Neural crest cell (in vitro differentiated cells): Measurements from ENCODE around the gene HEBP1. TPM values are rescaled to one million over a fixed set of nuclear protein-coding genes. Genes with fewer than 3 reads are reported as not detected.

ENCODE experiments used
- DNase-seq: peaks from one replicate; pipeline ENCODE4 v3.0.0; 2021; ENCODE audit warnings: low read depth, mixed read lengths, low spot score
- H3K27ac Mint-ChIP-seq: one replicate; pipeline ENCODE4 v1.8.0; 2021; ENCODE audit warnings: mild to moderate bottlenecking, mixed read lengths; ENCODE audit not compliant: unreplicated experiment
- H3K27me3 Mint-ChIP-seq: 2 replicates; pipeline ENCODE4 v1.8.0; 2021; ENCODE audit warnings: low read depth, mild to moderate bottlenecking, mixed read lengths
- H3K36me3 Mint-ChIP-seq: 2 replicates; pipeline ENCODE4 v1.8.0; 2021; ENCODE audit warnings: low read depth, mild to moderate bottlenecking, mixed read lengths
- H3K4me1 Mint-ChIP-seq: 2 replicates; pipeline ENCODE4 v1.8.0; 2021; ENCODE audit warnings: mixed read lengths
- H3K4me3 Mint-ChIP-seq: one replicate; pipeline ENCODE4 v1.8.0; 2021; ENCODE audit warnings: mild to moderate bottlenecking, mixed read lengths
- H3K9me3 Mint-ChIP-seq: 2 replicates; pipeline ENCODE4 v1.8.0; 2021; ENCODE audit warnings: mixed read lengths
- CTCF ChIP-seq: fragments of 200-600 bp; sonication (generic); conservative IDR thresholded peaks from 2 replicates; pipeline ENCODE4 v1.5.0; 2021; ENCODE audit warnings: antibody characterized with exemption, mild to moderate bottlenecking
- total RNA-seq: library from RNA; stranded (reverse); gene quantifications from 2 replicates; pipeline ENCODE4 v1.2.1, GENCODE V29; 2021

HEBP1 gene
- total RNA-seq, 1 donor from 2014 or later, result 23.6 TPM

DNA sequence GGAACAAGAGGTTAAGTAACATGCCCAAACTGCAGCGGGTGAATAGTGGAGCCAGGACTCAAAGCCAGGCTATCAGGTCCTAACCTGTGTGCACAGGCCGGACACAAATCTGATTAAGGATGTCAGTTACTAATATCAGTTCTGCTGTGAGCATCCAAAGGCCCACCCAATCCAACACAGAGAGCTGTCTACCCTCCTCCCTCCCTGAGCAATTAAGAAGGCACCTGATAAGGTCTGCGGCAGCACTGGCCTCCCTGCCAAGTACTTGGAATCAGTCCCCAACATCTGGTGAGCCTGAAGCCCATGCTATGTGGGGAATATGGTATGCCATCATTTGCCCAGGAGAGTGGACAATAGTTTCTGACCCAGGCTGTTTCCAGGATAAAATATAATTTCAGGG, 3.9 kb downstream of the HEBP1 start:
- no peak overlapping the region for H3K27ac Mint-ChIP-seq
- H3K4me3 Mint-ChIP-seq, result no peak overlapping the region
- H3K36me3 Mint-ChIP-seq, result no peaks in the 10 kb centered on the region
- no peak for TF ChIP-seq CTCF
- peaks cover 17% of the 10 kb centered on the region for H3K4me1 Mint-ChIP-seq
- no peaks in the 10 kb centered on the region for H3K9me3 Mint-ChIP-seq
- no peak for DNase-seq
- peaks cover 9% of the 10 kb centered on the region for H3K27me3 Mint-ChIP-seq

GRCh38 chr12:12995088-12995487, 5.0 kb downstream of the HEBP1 start:
- Mint-ChIP-seq H3K9me3 (no peaks in the 10 kb centered on the region), H3K4me3 (no peak overlapping the region), H3K27me3 (peaks cover 6% of the 10 kb centered on the region), H3K36me3 (no peaks in the 10 kb centered on the region), H3K27ac (no peak overlapping the region), H3K4me1 (peaks cover 12% of the 10 kb centered on the region)
- no peak for TF ChIP-seq CTCF
- DNase-seq, result no peak

DNA sequence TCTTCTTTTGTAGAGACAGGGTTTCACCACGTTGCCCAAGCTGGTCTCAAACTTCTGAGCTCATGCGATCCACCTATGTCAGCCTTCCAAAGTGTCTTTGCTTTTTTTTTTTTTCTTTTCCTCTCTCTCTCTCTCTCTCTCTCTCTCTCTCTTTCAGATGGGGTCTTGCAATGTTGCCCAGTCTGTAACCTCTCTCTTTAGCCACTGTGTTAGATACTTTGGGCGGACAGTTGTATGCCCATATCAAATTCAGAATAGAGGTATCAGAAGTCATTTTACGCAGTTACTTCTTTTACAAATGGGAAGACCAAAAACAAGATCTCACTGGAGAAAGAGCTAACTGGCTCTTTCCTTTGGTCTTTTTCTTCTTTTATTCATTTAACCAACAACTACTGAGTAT, 6.7 kb downstream of the HEBP1 start:
- DNase-seq, result no peak
- H3K27me3 Mint-ChIP-seq, result no peaks in the 10 kb centered on the region
- no peaks in the 10 kb centered on the region for H3K9me3 Mint-ChIP-seq
- no peaks in the 10 kb centered on the region for H3K36me3 Mint-ChIP-seq
- no peak overlapping the region for H3K27ac Mint-ChIP-seq
- no peak for TF ChIP-seq CTCF
- H3K4me1 Mint-ChIP-seq, result no peaks in the 10 kb centered on the region
- H3K4me3 Mint-ChIP-seq, result no peak overlapping the region

GRCh38 chr12:12992418-12993130, 7.5 kb downstream of the HEBP1 start:
- no peak for TF ChIP-seq CTCF
- Mint-ChIP-seq H3K27ac (peak overlapping the region; percentile 22), H3K27me3 (no peaks in the 10 kb centered on the region), H3K36me3 (no peaks in the 10 kb centered on the region), H3K9me3 (no peaks in the 10 kb centered on the region), H3K4me3 (no peak overlapping the region), H3K4me1 (no peaks in the 10 kb centered on the region)
- no peak for DNase-seq

GRCh38 chr12:12990700-12991468, 9.2 kb downstream of the HEBP1 start:
- no peaks in the 10 kb centered on the region for H3K9me3 Mint-ChIP-seq
- peaks cover 3% of the 10 kb centered on the region for H3K36me3 Mint-ChIP-seq
- H3K27ac Mint-ChIP-seq, result no peak overlapping the region
- no peaks in the 10 kb centered on the region for H3K4me1 Mint-ChIP-seq
- TF ChIP-seq CTCF, result no peak
- no peak for DNase-seq
- no peaks in the 10 kb centered on the region for H3K27me3 Mint-ChIP-seq
- no peak overlapping the region for H3K4me3 Mint-ChIP-seq
